Body of pancreas (tissue), 4 donors: ENCODE data around the gene TEX35. TPM values are rescaled to one million over a fixed set of nuclear protein-coding genes. Genes with fewer than 3 reads are reported as not detected.

Experiments
- ATAC-seq: fragments of 150-250 bp; one replicate; pipeline ENCODE4 v1.9.1; 2016
- DNase-seq, 4 donors: peaks; one replicate each; pipeline ENCODE4 v3.0.0-alpha.2; 2019
- H3K27ac ChIP-seq, 4 donors: fragments of 200-600 bp; sonication (generic); 1 replicate in 3 of 4; 2 replicates in 1 of 4; pipeline versions ENCODE4 v1.5.1 to v1.6.1; 2016 to 2019; ENCODE audit warnings: mild to moderate bottlenecking in 1 of 4, mixed read lengths in 1 of 4, moderate library complexity in 1 of 4
- H3K27me3 ChIP-seq, 2 donors: fragments of 200-600 bp; sonication (generic); one replicate each; pipeline ENCODE4 v1.6.0; 2016; ENCODE audit warnings: mild to moderate bottlenecking in 1 of 2
- H3K36me3 ChIP-seq, 2 donors: fragments of 200-600 bp; sonication (generic); replicated peaks in 1 of 2; 2 replicates each; pipeline ENCODE4 v1.5.1; 2016; ENCODE audit warnings: low read depth in 2 of 2; ENCODE audit not compliant: insufficient read depth in 1 of 2
- H3K4me1 ChIP-seq: fragments of 200-600 bp; sonication (generic); one replicate; pipeline ENCODE4 v1.6.0; 2016
- H3K4me3 ChIP-seq, 2 donors: fragments of 200-600 bp; sonication (generic); 1 replicate in 1 of 2; 2 replicates in 1 of 2; pipeline ENCODE4 v1.5.1; 2016 to 2019
- H3K9me3 ChIP-seq, 3 donors: fragments of 200-600 bp; sonication (generic); 1 replicate in 2 of 3; 2 replicates in 1 of 3; pipeline ENCODE4 v1.5.1; 2016
- POLR2A ChIP-seq, 3 donors: fragments of 450-650 bp; IDR thresholded peaks; one replicate each; pipeline ENCODE4 v1.6.1; 2016; ENCODE audit warnings: antibody characterized with exemption in 3 of 3, mild to moderate bottlenecking in 2 of 3
- WGBS, 2 donors: methylation state at CpG; one replicate each; pipeline ENCODE4 v1.1.5; 2017; 5-methylcytosine and 5-hydroxymethylcytosine counted together
- intact Hi-C: fragments of 100-400 bp; cut with DNase I; formaldehyde crosslinking; loops from one replicate; pipeline ENCODE4 v1.15.1; 2023
- small RNA-seq: library from RNA; depleted of rRNA; stranded (forward); fragments of <200 nt; gene quantifications from one replicate; pipeline ENCODE3, GENCODE V24; 2016
- total RNA-seq, 2 donors: library from RNA; depleted of rRNA; stranded (reverse); fragments of >200 nt; gene quantifications; one replicate each; pipeline ENCODE4 v1.1.0, GENCODE V29; 2016
- TF ChIP-seq, protein P1 (sequence below), 7 experiments: fragments of 450-650 bp in 4 of 7; fragments of 200-600 bp in 3 of 7; sonication (generic) in 3 of 7; IDR thresholded peaks; one replicate each; pipeline ENCODE4 v1.5.1; 2016 to 2019; ENCODE audit warnings: antibody characterized with exemption in 7 of 7

TEX35 gene
- total RNA-seq, 2 donors from 2014 or later: not detected

DNA sequence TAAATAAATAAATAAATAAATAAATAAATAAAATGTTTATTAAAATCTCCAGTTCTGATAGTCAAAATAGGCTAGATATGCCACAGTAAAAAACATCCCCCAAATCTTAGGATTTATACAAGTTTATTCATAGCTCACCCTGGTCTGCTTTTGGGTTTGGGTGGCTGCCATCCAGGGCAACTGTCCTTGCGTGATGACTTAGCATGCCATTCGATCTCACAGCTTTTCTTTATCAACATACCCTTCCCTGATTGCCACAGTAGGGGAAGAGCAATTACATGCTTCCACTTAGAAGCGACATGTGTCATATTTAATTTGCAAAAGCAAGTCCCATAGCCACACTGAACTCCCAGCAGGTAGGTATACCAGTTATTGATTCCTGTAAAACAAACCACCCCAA lies 52.7 kb downstream of the TEX35 start:
- intact Hi-C loops: no loop called here
- no peaks in the 10 kb centered on the region for H3K9me3 ChIP-seq
- ATAC-seq (no peak), DNase-seq (no peak)
- no peaks in the 10 kb centered on the region for H3K36me3 ChIP-seq
- no peak overlapping the region for H3K27ac ChIP-seq
- TF ChIP-seq, protein P1, sequence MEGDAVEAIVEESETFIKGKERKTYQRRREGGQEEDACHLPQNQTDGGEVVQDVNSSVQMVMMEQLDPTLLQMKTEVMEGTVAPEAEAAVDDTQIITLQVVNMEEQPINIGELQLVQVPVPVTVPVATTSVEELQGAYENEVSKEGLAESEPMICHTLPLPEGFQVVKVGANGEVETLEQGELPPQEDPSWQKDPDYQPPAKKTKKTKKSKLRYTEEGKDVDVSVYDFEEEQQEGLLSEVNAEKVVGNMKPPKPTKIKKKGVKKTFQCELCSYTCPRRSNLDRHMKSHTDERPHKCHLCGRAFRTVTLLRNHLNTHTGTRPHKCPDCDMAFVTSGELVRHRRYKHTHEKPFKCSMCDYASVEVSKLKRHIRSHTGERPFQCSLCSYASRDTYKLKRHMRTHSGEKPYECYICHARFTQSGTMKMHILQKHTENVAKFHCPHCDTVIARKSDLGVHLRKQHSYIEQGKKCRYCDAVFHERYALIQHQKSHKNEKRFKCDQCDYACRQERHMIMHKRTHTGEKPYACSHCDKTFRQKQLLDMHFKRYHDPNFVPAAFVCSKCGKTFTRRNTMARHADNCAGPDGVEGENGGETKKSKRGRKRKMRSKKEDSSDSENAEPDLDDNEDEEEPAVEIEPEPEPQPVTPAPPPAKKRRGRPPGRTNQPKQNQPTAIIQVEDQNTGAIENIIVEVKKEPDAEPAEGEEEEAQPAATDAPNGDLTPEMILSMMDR (IDR thresholded peaks at IDR 0.05): no peak
- TF ChIP-seq POLR2A (IDR thresholded peaks at IDR 0.05): no peak
- no peaks in the 10 kb centered on the region for H3K27me3 ChIP-seq
- no peak overlapping the region for H3K4me3 ChIP-seq
- 92 to 96% methylated on average over 3 of the region's 3 CpGs for WGBS, 2 donors
- H3K4me1 ChIP-seq: no peaks in the 10 kb centered on the region

DNA sequence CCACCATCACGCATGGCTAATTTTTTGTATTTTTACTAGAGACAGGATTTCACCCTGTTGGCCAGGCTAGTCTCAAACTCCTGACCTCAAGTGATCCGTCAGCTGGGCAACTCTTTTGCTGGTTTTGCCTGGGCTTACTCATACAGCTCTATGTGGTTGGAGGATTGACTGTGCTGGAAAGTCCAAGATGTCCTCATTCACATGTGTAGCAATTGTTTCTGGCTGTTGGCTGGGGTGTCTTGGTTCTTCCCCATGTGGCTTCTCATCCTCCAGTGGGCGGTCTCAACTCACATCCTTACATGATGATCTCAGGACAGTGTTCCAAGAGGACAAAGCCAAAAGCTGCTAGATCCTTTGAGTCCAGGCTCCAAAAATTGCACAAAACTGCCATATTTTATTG lies 53.3 kb downstream of the TEX35 start:
- intact Hi-C loops: no loop called here
- ATAC-seq (no peak), DNase-seq (no peak)
- Histone ChIP-seq H3K4me1 (no peaks in the 10 kb centered on the region), H3K27me3 (no peaks in the 10 kb centered on the region), H3K36me3 (no peaks in the 10 kb centered on the region), H3K27ac (no peak overlapping the region), H3K9me3 (no peaks in the 10 kb centered on the region), H3K4me3 (no peak overlapping the region)
- 94 to 97% methylated on average over 3 of the region's 3 CpGs for WGBS, 2 donors
- TF ChIP-seq, protein P1 (IDR thresholded peaks at IDR 0.05): no peak
- TF ChIP-seq POLR2A (IDR thresholded peaks at IDR 0.05): no peak

DNA sequence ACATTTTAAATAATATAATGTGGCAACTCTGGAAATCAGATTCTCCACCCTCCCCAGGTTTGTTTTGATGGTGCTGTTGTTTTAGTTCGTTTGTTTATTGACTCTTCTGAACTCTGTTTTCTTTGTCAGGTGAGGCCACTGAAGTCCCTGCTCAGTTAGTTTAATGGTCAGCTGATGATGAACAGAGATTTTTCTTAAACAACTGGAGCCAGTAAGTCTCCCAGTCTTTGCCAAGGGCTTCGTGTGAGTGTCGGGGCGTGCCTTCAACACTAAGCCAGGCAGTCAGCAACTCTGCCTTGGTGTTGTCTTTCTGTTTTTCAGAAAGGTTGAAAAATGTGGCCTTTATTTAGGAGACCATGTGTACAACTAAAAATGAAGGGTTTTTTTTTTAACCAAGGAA lies 58.9 kb downstream of the TEX35 start:
- intact Hi-C loops: no loop called here
- no peaks in the 10 kb centered on the region for H3K27me3 ChIP-seq
- H3K4me3 ChIP-seq: no peak overlapping the region
- no peaks in the 10 kb centered on the region for H3K36me3 ChIP-seq
- TF ChIP-seq POLR2A (IDR thresholded peaks at IDR 0.05): no peak
- ATAC-seq (no peak), DNase-seq (no peak)
- no peaks in the 10 kb centered on the region for H3K4me1 ChIP-seq
- no peak overlapping the region for H3K27ac ChIP-seq
- 84 to 87% methylated on average over 4 of the region's 4 CpGs for WGBS, 2 donors
- H3K9me3 ChIP-seq: no peaks in the 10 kb centered on the region

Small RNA genes within 50 kb of the gene (small RNA-seq; reads per million reads assigned to genes)
- gene RF00017 (not detected), gene RNA5SP69 (not detected)

Other genes starting within 250 kb of the TEX35 start
- not detected for gene CLEC20A, start 16.1 kb upstream of the TEX35 start, total RNA-seq
- gene RALGPS2, start 212.1 kb downstream of the TEX35 start, total RNA-seq: 10 to 100 TPM in 1 of 2 donors, 1 to 10 TPM in 1; 9.1 to 10.9 TPM